Calu3 (cell line): ENCODE results near the gene PDLIM5. TPM values are rescaled to one million over a fixed set of nuclear protein-coding genes. Genes with fewer than 3 reads are reported as not detected.

ENCODE experiments used
- BruUV-seq: library from RNA; stranded (reverse); fragments of 400-500 nt; replicated peaks from 2 replicates; lab custom pipeline; 2021; lab: Mats Ljungman, UMichigan
- CTCF ChIA-PET: fragments of 300-600 bp; sonication (Branson Sonifier 250); formaldehyde crosslinking; loops from one replicate; lab custom pipeline; 2022; ENCODE audit warnings: antibody characterized with exemption; lab: Charles Lee
- DNase-seq: peaks from one replicate; pipeline ENCODE4 v3.0.0; 2022
- H3K27ac Mint-ChIP-seq: one replicate; pipeline ENCODE4 v1.8.0; 2022; ENCODE audit warnings: mixed read lengths; ENCODE audit not compliant: unreplicated experiment
- H3K27me3 Mint-ChIP-seq: one replicate; pipeline ENCODE4 v1.8.0; 2022; ENCODE audit warnings: mixed read lengths; ENCODE audit not compliant: unreplicated experiment
- H3K36me3 Mint-ChIP-seq: one replicate; pipeline ENCODE4 v1.8.0; 2022; ENCODE audit warnings: mild to moderate bottlenecking, moderate library complexity, mixed read lengths; ENCODE audit not compliant: insufficient read depth, unreplicated experiment
- H3K4me1 Mint-ChIP-seq: one replicate; pipeline ENCODE4 v1.8.0; 2022; ENCODE audit warnings: mild to moderate bottlenecking, low read depth, mixed read lengths; ENCODE audit not compliant: unreplicated experiment
- H3K4me3 Mint-ChIP-seq: one replicate; pipeline ENCODE4 v1.8.0; 2022; ENCODE audit warnings: mild to moderate bottlenecking, low read depth, moderate library complexity, mixed read lengths; ENCODE audit not compliant: unreplicated experiment
- H3K9me3 Mint-ChIP-seq: one replicate; pipeline ENCODE4 v1.8.0; 2022; ENCODE audit warnings: low read depth, mixed read lengths; ENCODE audit not compliant: unreplicated experiment
- intact Hi-C: fragments of 100-400 bp; cut with micrococcal nuclease; formaldehyde crosslinking; loops from one replicate; pipeline ENCODE4 v1.10.0; 2022; ENCODE audit not compliant: unreplicated experiment
- total RNA-seq: library from RNA; stranded (reverse); gene quantifications from 2 replicates; pipeline ENCODE4 v1.2.3, GENCODE V29; 2022
- TF ChIP-seq, protein P1 (sequence below): fragments of 200-600 bp; IDR thresholded peaks from one replicate; pipeline ENCODE4 v1.8.0; 2022; ENCODE audit warnings: antibody characterized with exemption; ENCODE audit not compliant: unreplicated experiment

The PDLIM5 gene
- total RNA-seq, 1 experiment from 2014 or later, result 122 TPM

DNA sequence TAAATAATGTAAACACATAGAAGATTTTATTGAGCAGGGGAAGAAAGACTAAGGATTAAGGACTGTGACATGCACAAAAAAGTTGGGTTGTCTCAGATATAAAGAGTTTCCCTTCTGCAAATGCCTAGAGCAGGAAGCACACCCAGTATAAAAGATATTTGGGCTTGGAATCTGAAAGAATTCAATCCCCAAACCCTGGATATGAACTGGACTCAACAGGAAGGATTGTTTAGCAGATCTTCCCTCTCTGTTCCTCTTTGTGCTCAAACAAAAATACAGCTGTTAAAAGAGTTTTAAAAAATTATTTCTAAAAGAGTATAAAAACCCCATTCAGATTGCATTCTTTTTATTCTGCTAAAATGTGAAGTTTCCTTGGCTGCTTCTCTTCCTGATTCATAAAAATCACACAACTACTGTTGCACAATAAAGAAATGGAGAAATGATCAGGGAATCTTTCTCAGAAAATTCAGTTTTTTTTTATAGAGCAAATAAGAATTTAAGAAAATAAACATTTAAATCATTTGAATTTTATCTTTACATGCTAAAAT lies 71.4 kb downstream of the PDLIM5 start:
- intact Hi-C loops, result no loop called here
- Mint-ChIP-seq H3K27ac (no peak overlapping the region), H3K9me3 (no peaks in the 10 kb centered on the region), H3K4me3 (no peak overlapping the region), H3K4me1 (peaks cover 16% of the 10 kb centered on the region), H3K27me3 (no peaks in the 10 kb centered on the region), H3K36me3 (no peaks in the 10 kb centered on the region)
- no TSS peak for BruUV-seq
- CTCF ChIA-PET, result no interaction called here
- no peak for DNase-seq
- TF ChIP-seq, protein P1, sequence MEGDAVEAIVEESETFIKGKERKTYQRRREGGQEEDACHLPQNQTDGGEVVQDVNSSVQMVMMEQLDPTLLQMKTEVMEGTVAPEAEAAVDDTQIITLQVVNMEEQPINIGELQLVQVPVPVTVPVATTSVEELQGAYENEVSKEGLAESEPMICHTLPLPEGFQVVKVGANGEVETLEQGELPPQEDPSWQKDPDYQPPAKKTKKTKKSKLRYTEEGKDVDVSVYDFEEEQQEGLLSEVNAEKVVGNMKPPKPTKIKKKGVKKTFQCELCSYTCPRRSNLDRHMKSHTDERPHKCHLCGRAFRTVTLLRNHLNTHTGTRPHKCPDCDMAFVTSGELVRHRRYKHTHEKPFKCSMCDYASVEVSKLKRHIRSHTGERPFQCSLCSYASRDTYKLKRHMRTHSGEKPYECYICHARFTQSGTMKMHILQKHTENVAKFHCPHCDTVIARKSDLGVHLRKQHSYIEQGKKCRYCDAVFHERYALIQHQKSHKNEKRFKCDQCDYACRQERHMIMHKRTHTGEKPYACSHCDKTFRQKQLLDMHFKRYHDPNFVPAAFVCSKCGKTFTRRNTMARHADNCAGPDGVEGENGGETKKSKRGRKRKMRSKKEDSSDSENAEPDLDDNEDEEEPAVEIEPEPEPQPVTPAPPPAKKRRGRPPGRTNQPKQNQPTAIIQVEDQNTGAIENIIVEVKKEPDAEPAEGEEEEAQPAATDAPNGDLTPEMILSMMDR, result no peak

DNA sequence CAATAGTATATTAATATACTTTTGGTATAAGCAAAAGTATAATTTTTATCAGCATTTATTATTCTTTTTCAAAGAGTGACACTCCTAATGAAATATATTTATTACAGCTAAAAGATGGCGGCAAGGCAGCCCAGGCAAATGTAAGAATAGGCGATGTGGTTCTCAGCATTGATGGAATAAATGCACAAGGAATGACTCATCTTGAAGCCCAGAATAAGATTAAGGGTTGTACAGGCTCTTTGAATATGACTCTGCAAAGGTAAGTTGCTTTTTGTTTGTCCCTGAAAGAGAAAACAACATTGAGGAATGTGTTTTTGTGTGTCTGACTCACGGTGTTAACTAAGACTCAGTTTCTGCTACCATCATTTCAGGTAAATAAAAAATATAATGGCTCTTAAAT lies 71.9 kb downstream of the PDLIM5 start:
- H3K36me3 Mint-ChIP-seq, result no peaks in the 10 kb centered on the region
- DNase-seq, result no peak
- H3K4me3 Mint-ChIP-seq, result no peak overlapping the region
- H3K4me1 Mint-ChIP-seq, result peaks cover 21% of the 10 kb centered on the region
- CTCF ChIA-PET, result no interaction called here
- BruUV-seq, result no TSS peak
- TF ChIP-seq, protein P1, result no peak
- no peaks in the 10 kb centered on the region for H3K9me3 Mint-ChIP-seq
- no peaks in the 10 kb centered on the region for H3K27me3 Mint-ChIP-seq
- intact Hi-C loops, result no loop called here
- no peak overlapping the region for H3K27ac Mint-ChIP-seq

DNA sequence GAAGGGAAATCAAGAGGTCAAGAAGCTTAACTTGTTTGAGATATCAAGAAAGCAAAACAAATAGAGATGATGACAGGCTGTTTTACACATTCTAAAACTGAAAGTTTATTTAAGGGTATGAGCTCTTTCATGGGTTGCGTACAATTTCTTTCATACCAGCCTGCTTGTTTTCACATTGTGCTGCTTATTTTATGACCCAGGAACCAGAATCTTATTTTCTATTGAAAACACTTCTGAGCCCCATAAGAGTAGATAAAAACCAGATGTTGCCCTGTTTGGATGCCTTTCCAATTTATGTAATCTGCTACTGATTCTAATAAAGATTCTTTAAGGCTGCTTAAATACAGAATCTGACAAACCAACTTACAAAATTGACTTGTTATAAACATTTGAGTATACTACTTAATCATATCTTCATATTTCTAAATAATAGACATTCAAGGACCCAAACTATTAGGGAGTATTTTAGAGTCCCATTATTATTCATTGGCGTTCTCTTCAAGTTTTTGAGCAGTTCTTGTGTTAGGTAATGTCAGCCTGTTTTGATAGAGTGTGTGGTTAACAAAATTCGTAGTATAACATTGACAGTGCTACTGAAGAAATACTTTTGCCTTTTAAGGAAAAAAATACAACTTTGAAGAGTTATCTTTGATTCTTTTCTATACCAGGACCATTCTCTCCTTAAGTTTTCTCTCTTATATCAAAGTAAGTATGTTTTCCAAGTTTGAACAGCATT lies 74.4 kb downstream of the PDLIM5 start:
- no peaks in the 10 kb centered on the region for H3K36me3 Mint-ChIP-seq
- CTCF ChIA-PET, result no interaction called here
- H3K27me3 Mint-ChIP-seq, result no peaks in the 10 kb centered on the region
- BruUV-seq, result no TSS peak
- TF ChIP-seq, protein P1, result no peak
- H3K9me3 Mint-ChIP-seq, result no peaks in the 10 kb centered on the region
- H3K4me3 Mint-ChIP-seq, result no peak overlapping the region
- H3K27ac Mint-ChIP-seq, result no peak overlapping the region
- intact Hi-C loops, result no loop called here
- H3K4me1 Mint-ChIP-seq, result peaks cover 30% of the 10 kb centered on the region
- no peak for DNase-seq

DNA sequence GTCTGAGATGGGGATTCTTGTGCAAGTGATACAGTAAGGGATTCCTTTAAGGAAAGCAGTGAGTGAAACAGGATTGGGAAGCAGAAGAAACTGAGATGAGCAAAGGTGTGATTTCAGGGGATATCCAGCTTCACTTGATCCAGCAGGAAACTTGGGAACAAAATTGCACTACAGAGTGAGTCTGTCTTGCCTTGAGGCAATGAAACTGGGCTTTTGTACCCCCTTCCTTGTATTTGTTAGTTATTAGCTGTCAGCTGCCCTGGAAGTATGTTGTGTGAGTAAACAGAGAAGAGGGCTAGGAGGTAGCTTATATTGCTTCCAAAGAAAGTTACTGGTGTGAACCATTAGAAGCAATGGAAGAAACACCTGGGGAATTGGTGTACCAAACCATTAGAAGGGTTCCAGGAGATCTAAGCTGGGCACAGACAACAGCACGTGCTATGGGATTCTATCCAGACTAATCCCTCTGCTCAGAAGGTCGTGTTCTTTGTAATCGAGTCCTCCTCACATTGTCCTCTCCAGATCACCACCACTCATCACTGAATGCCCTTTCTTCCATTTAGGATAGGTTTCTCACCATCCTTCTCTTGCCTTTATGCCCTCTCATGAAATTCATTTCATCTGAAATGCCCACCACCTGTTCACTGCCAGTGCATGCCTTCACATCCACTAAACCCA lies 76.0 kb downstream of the PDLIM5 start:
- Mint-ChIP-seq H3K36me3 (peaks cover 3% of the 10 kb centered on the region), H3K4me3 (no peak overlapping the region), H3K27me3 (no peaks in the 10 kb centered on the region), H3K27ac (peak overlapping the region; percentile 52), H3K9me3 (no peaks in the 10 kb centered on the region), H3K4me1 (peaks cover 41% of the 10 kb centered on the region)
- CTCF ChIA-PET, result interaction anchor here (0.7 kb wide), 1 partner anchor 10 kb away, joined by 9 read pairs; no protein-coding TSS in a partner anchor
- TF ChIP-seq, protein P1, result no peak
- no peak for DNase-seq
- intact Hi-C loops, result no loop called here
- BruUV-seq, result no TSS peak
